Measurements from ENCODE around the gene DNAJC10.
"Not testable (repeated sequence)": the region's sequence is repeated elsewhere in the genome, so short reads cannot be mapped to it uniquely, and the experiment has no call there.

DNAJC10 gene, protein sequence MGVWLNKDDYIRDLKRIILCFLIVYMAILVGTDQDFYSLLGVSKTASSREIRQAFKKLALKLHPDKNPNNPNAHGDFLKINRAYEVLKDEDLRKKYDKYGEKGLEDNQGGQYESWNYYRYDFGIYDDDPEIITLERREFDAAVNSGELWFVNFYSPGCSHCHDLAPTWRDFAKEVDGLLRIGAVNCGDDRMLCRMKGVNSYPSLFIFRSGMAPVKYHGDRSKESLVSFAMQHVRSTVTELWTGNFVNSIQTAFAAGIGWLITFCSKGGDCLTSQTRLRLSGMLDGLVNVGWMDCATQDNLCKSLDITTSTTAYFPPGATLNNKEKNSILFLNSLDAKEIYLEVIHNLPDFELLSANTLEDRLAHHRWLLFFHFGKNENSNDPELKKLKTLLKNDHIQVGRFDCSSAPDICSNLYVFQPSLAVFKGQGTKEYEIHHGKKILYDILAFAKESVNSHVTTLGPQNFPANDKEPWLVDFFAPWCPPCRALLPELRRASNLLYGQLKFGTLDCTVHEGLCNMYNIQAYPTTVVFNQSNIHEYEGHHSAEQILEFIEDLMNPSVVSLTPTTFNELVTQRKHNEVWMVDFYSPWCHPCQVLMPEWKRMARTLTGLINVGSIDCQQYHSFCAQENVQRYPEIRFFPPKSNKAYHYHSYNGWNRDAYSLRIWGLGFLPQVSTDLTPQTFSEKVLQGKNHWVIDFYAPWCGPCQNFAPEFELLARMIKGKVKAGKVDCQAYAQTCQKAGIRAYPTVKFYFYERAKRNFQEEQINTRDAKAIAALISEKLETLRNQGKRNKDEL

DNA sequence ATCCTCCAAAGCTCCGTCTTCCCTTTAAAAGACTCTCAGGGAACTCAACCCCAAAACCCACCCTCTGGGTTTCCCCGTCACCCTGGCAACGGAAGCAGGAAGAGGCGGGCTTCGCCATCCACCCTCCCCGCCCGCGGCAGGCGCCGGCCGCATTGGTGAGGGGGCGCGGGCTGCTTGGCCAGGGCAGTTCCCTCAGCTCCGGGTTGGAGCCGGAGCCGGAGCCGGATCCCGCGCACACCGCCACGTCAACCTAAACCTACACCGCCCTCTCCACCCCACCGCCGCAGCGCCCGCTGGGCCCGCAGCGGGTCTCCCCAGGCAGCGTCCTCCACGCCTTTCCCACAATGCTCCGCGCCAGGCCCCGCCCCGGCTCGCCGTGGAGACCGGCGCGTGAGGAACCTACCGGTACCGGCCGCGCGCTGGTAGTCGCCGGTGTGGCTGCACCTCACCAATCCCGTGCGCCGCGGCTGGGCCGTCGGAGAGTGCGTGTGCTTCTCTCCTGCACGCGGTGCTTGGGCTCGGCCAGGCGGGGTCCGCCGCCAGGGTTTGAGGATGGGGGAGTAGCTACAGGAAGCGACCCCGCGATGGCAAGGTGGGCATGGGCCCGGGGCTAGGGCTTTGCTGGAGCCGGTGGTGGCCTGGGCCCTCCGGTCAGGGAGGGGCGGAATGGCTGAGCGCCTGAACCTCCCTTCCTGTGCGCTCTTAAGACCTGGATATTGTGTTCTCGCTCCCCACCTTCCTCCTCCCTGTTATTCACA lies at the start of gene DNAJC10:
TSS of gene DNAJC10 (plus strand) at position 366 of the 758 bp plus-strand sequence. CDS start 1,830 bp downstream, outside the sequence.
- peak; percentile 89 for DNase-seq

DNA sequence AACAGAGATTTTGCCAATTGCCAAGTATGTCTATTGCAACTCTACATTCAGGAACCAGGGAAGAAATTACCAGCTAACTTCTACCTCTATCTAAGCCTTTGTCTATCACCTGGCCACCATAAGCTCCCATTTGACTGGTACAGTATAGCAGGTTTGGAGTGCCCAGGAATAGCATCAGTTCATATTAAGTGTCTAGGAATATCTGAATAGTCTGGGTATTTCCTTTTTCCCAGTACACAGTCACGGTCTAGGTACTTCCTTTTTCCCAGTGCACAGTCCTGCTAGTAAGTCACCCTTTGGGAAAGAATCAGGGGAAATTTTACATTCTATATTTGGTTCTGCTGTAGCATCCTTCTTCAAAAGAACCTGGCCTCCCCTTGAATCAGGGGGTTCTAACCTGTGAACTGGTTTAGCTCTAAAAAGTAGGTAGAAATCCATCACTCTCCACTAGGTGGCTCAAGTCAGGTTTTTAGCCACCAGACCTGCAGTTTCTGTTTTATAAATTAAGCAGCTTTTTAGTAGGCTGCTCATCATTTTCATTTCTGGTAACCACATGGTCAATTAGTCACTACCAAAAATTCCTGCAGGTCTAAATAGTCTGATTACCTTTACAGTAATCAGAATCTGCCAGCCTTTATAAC lies 49.3 kb upstream of the DNAJC10 start:
- DNase-seq: peak; percentile 45

DNA sequence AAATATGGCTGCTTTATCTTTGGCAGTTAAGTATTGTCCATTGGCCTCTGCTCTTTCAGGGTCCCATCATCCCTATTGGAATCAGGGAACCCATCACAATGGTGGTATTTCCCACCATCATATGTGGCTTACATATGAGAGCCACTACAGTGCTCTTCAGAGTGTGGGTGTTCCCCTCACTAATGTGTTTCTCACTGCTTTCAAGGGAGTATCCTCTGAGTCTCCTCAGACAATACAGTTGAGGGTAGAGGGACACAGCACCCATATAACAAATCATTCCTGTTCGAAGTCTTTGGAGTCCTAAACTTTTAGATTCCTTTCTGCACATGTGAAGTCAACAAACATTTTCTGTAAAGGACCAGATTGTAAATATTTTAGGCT lies 48.8 kb upstream of the DNAJC10 start:
- DNase-seq: no peak

DNA sequence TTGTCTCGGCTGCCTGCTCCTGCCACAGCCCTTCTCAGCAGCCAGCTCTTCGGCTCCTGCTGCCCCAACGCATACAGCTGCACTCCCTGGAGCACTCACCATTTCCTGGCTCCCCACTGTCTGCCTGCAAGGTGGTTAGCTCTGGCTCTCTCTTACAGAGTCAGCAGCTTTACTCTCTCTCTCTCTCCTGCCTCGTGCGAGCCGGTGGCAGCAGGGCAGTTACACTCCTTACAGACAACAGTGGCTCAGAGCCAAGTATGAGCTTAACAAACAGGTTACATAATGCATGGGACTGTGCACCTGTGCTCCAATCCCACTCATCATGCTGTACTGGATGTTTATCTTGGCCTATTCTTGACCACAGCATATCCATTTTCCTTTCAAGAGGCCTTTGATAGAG lies 47.4 kb upstream of the DNAJC10 start:
- DNase-seq: no peak

DNA sequence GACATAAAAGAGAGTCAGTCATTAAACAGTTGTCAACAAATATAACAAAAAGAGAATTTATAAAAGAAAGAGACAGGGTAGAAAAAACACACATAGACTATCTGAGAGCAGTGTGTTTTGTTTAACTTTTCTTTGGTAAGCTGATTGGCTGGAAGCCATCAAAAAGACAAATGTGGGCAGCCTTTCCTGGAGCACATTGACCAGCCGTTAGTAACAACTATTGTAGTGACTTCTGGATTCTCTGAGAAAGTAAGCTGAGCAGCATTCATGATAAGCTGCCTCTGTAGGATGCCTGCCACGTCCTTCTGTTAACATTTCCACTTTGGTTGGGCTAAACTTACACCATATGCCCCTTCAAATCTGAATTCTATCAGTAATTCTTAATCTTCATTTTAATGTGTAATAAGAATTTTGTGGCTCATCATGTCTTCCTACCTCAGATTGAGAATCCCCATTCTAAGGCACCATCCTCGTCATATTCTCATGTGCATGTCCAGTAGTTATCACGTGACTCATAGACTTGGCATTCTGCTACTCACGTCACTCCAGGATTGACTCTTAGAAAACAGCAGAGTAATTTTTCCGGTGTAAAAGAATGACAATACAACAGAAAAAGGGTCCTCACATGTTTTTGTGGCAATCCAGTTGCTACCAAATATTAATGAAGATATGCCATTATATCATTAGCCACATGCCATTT lies 43.4 kb upstream of the DNAJC10 start:
- no peak for DNase-seq

DNA sequence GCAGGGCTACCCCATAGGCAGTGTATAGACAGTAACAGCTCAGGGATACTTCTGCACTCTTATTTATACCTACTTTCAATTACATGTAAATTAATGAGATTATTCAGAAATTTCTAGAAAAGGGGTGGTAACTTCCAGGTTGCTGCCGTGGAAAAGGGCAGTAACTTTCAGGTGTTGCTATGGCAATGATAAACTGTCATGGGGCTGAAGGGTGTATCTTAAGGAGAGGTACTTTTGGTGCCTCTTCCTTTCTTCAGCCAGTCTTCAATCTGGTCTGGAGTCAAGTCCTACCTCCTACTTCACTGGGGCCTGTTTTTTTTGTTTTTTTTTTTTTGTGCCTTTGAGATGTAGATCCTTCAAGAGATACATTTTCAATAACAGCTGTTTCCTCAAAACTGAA lies 35.2 kb upstream of the DNAJC10 start:
- no peak for DNase-seq

DNA sequence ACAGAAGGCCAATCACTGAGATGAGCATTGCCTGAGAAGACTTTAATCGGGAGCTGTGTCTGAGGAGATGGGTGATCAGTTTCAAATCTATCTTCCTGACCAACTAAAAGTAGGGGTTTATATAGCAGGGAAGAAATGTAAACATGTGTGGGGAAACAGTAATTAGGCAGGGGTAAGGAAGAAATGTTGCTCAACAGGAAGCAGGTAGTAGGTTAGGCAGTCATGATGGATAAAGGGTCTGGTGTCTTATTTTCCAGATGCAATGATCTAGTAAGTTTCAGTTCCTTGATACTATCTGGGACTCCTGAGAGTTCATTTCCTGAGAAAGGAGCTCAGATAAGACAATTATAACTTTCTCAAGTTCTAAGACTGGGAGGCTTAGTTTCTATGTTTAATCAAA lies 33.8 kb upstream of the DNAJC10 start:
- no peak for DNase-seq

DNA sequence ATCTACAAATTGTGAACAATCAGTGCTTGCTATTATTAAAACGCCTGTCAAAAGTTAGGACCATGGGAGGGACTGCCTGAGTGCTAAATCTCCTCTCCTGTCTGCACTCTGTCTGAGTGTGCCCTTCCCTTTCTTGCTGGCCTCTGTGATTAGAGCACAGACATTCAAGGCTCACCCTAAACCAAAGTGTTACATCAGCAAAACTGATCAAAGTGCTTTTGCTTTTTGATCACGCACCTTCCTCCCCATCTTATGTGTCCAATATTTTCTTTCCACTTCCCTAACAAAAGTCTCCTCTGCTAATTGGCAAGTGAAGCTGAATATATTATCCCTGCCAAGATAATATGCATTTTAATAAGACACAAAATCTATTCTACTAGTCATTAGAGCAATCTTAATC lies 30.5 kb upstream of the DNAJC10 start:
- no peak for DNase-seq

DNA sequence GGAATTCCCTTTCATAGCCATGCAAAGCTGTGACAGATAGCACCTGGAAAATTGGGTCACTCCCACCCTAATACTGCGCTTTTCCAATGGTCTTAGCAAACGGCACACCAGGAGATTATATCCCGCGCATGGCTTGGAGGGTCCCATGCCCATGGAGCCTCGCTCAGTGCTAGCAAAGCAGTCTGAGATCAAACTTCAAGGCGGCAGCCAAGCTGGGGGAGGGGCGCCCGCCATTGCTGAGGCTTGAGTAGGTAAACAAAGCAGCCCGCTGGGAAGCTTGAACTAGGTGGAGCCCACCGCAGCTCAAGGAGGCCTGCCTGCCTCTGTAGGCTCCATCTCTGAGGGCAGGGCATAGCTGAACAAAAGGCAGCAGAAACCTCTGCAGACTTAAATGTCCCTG lies 29.3 kb upstream of the DNAJC10 start:
- not testable (repeated sequence) for DNase-seq

DNA sequence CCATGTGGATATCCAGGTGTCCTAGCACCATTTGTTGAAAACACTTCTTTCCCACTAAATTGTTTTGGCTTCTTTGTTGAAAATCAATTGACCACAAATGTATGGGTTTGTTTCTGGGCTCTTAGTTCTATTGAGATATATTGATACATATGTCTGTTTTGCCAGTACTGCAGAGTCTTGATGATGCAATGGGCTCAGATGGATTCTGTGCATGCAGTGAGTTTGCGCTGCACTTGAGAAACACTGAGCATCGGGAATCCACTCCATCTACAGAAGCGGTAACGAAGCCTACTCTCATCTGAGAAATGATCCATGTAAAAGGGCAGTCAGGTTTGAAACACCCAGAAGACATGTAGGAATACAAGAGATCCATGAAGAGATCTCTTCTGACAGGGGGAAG lies 21.9 kb upstream of the DNAJC10 start:
- no peak for DNase-seq

DNA sequence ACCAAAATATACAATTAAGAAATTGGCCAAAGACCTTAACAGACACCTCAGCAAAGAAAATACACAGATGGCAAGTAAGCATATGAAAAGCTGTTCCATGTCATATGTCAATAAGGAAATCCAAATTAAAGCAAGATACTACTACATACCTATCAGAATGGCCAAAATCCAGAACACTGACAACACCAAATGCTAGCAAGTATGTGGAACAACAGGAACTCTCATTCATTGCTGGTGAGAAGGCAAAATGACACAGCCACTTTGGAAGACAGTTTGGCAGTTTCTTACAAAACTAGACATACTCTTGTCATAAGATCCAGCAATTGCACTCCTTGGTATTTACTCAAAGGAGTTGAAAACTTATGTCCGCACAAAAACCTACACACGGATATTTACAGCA lies 20.3 kb upstream of the DNAJC10 start:
- DNase-seq: no peak

DNA sequence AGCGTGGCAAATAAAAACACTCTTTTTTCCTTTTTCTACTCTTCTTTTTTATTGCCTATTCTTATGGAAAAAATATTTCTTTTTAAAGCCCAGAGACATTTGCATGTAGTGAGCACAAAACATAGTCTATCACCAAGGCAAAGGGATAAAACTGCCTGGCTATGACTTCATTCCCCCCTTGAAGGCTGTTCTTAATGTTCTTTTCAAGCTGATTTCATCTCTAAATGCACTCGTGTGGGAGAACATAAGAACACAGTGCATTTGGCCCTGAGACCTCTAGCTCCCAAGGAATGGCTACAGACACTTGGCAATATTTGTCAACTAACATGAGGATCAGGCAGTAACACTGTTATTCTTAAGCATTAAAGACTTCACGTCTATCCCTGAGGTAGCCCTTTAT lies 17.4 kb upstream of the DNAJC10 start:
- no peak for DNase-seq

DNA sequence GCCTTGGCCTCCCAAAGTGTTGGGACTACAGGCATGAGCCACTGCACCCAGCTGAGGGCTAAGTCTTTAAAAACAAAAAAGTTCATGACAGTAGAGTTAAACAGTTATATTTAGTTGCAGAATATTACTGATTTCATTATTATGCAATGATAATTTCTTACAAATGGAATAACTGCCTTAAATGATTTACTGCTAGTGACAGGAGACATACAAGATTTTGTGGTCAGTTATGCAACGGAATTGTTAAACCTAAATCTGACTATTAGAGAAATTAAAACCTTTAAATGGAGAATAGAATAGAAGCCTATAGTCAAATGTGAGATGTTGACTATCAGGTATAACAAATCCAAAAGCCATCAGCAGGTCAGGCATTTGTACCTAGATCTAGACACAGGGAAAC lies 10.3 kb upstream of the DNAJC10 start:
- DNase-seq: no peak

DNA sequence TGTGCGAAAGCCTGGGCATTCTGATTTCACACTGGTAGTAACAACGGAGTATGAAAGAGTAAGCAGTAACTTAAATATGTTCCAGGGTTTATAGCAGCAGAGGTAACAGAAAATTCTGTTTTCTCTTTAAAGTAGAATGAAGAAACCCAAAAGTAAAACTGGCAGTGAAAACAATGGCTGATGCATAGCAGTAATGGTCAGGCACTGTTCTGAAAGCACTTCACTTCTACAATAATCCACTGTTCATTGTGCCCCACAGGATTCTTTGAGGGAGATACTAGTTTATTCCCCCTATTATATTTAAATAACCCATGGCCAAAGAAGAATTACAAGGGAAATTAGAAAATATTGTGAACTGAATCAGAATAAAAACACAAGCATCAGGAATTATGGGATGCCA lies 9.3 kb upstream of the DNAJC10 start:
- no peak for DNase-seq

DNA sequence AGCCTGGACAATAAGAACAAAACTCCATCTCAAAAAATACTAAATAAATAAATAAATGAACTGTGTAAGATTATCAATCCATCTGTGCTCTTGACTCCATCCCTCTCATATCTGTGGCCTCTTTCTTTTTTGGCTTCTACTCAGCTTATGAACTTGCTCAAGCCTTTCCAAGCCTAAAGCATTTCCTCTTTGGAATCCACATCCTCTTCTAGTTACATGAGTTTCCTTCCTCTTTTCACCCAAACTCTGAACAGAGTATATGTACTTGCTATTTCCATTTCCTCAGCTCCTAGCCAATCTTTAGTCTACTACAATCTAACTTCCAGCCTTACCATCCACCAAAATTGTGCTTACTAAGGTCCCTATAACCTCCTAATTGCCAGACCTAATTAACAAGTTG lies 2.5 kb upstream of the DNAJC10 start:
- DNase-seq: peak; percentile 5

DNA sequence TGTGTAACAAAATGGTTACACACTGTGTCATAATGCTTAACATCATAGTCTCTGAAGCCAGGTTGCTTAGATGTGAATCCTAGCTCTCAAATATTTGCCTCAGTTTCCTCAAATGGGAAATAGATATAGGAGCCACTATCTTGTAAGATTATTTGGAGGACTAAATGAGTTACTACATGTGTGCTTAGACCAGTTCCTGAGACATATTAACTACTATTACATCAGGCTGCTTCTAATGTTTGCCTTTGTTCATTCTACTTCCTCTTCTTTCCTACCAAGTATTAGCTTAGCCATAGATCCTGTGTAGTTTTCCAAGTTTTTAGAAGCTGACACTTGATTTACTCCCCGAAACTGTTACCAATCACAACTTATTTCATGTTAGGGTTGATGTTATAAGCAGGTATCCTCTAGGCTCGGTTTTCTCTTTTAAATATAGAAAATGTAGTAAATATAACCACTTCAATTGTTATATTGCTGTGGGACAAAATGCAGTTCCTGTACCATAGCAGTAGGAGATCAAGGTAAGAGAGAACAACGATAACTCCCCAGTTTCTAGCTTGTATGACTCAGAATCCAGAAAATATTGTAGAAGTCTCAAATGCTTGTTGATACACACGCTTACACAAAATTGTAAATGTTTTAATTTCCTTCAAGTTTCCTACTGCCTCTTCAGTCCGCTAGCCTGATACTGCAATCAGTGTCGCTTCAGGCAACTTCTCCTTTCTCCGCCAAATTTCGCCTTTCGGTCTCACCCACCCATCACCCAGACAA lies 751 bp upstream of the DNAJC10 start:
- peak; percentile 9 for DNase-seq

DNA sequence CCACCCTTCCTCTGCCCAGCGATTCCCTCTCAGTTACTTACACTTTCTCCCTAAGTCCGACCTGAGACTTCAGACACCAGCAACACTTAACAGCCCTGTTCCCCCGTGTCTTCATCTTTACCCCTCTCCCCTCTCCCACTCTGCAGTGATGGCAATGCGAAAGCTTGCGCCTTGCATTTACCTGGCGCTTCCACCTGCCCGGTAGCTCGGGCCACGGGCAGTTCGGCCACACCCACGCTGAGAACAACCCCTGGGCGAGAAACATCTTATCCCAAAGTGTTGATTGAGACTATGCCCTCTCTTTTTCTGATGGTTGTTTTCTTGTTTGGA lies 558 bp downstream of the DNAJC10 start:
- DNase-seq: no peak

DNA sequence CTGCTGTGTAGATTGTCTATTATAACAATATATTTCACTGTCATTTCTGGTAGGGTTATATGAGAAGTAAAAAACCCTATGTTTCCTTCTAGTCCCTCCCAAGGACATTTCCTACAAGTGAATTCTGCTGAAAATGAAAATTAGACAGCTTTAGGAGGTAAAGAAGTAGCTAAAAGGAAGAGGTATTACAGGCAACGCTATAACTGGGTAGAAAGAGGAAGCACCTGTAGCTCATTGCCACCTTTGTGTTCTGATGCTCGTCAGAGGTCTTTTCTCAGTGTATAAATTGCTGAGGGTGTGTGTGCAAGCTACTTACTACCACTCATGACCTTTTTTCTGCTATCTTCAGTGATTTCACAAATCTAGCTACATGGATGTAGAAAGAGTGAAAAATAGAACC lies 1.4 kb downstream of the DNAJC10 start:
- DNase-seq: peak; percentile 12

DNA sequence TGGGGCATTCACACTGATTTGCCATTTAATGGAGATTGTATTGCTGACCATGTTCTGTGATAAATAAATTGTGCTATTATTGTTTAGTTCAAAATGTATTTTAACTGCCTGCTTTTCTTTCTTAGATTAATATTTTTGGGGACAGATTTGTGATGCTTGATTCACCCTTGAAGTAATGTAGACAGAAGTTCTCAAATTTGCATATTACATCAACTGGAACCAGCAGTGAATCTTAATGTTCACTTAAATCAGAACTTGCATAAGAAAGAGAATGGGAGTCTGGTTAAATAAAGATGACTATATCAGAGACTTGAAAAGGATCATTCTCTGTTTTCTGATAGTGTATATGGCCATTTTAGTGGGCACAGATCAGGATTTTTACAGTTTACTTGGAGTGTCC lies 1.8 kb downstream of the DNAJC10 start:
- DNase-seq: no peak

DNA sequence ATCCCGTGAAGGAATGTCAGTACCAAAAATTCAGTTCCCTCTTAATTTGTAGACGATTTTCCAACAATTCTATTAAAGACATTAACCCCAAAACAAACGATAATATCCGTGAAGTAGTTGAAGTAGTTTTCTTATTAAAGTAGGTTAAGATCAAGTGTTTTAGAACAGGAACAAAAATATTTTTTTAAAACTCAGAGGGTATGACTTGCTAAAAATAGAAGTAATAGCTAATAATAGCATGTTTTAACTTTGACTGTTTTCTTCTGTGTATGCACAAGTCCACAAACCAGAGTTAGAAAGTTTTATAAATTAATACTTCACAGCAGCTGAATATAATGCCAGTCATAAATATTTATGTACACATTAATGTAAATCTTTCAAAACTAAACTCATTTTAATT lies 2.4 kb downstream of the DNAJC10 start:
- DNase-seq: no peak

DNA sequence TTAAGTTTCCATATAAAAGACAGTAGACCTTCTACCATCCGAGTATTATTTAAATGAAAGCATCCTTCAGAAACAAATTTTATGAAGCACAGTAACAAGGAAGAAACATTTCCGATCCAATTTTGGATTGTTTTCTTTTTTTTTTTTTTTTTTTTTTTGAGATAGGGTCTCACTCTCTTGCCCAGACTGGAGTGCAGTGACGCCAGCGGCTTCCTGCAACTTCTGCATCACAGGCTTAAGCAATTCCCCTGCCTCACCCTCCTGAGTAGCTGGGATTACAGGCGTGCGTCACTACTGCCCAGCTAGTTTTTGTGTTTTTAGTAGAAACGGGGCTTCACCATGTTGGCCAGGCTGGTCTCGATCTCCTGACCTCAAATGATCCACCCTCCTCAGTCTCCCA lies 3.1 kb downstream of the DNAJC10 start:
- not testable (repeated sequence) for DNase-seq

DNA sequence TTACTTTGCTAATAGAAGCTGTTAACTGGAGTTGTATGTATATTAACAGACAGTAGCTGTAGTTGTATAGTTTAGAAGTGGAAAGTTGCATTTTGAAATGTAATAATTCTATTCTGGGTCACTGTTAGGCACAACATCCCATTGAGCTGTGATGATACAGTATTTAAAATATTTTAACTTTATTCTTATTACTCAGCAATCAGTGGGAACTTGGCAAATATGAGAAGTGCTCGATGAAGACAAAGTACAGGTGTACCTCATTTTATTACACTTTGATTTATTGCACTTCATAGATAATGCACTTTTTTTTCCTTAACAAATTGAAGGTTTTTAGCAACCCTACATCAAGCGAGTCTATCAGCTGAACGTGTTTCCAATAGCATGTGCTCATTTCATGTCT lies 8.6 kb downstream of the DNAJC10 start:
- DNase-seq: no peak

Data from CD4-positive, alpha-beta T cell treated with Interleukin-17A for 1 hour (primary cell).